HG03432 (cell line): ENCODE data around the gene COX8C.

Source experiments
- ATAC-seq: cut with Tn5 transposase; IDR thresholded peaks from one replicate; pipeline ENCODE4 v1.9.1; 2021; ENCODE audit warnings: mild to moderate bottlenecking, moderate library complexity; ENCODE audit not compliant: unreplicated experiment

Gene COX8C, protein sequence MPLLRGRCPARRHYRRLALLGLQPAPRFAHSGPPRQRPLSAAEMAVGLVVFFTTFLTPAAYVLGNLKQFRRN

DNA sequence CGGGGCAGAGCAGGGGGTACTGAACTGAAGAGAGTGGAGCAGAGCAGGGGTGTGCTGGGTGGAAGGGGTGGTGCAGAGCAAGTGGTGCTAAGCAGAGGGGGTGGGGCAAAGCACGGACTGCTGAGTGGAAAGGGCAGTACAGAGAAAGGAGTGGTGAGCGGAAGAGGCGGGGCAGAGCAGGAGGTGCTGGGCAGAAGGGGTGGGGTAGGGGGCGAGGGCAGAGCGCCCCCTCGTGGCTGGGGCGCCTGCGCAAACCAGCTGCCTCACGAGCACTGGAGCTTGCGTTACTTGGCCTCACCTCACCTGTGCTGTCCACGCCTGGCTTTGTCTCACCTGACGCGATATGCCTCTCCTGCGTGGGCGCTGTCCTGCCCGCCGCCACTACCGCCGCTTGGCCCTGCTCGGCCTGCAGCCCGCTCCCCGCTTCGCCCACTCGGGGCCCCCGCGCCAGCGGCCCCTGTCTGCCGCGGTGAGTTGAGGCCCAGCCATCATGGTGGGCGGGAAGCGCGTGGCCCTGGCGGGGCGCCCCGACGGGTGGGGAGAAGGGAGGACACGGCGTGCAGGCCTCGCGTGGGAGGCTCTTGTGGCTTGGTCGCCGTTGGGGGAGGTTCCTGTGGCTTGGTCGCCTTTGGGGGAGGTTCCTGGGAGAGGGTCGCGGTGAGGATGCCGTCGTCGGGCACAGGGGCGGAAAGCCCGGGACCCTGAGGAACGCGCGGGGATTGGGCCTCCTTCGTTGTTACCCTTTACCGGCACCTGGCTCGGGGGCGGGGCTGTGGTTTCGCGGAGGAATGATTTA is at the start of gene COX8C:
Gene COX8C (plus strand): TSS at position 257 of the 796 bp plus-strand sequence. CDS start 87 bp downstream, at position 344.
- no peak for ATAC-seq

DNA sequence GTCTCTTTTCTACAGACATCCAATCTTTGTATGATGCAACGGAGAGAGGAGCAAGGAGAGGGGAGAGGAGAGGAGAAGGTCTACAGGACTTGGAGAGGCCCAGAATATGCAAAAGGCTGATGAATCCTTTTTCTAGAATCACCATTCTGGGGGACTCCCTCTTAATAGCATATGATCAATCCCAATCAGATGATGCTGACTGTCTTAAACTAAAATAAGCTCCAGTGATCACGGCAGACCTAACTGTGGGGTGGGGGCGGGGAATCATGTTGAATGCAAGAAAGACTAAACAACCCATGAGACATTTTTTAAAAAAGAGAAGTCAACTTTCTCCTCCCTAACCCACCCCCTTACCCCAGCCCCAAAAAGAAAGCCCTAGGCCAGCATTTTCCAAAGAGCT is 47.6 kb upstream of the COX8C start:
- no peak for ATAC-seq

DNA sequence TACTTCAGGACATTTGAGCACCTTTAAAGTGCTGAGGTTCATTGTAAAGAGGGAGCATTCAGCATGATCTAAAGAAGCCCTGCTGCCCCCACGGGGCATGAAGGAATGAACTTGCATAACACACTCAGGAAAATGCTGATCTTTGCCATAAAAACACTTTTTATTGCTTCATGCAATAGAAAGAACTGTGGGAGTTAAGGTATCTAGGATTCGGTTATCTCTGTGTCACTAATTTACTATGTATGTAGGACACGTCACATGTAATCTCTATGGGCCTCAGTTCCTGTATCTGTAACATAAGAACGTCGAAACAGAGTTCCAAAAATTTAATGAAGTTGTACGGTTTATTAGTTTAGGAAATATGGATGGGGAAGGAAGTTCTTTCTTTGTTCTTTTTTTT is 47.1 kb upstream of the COX8C start:
- ATAC-seq: no peak

DNA sequence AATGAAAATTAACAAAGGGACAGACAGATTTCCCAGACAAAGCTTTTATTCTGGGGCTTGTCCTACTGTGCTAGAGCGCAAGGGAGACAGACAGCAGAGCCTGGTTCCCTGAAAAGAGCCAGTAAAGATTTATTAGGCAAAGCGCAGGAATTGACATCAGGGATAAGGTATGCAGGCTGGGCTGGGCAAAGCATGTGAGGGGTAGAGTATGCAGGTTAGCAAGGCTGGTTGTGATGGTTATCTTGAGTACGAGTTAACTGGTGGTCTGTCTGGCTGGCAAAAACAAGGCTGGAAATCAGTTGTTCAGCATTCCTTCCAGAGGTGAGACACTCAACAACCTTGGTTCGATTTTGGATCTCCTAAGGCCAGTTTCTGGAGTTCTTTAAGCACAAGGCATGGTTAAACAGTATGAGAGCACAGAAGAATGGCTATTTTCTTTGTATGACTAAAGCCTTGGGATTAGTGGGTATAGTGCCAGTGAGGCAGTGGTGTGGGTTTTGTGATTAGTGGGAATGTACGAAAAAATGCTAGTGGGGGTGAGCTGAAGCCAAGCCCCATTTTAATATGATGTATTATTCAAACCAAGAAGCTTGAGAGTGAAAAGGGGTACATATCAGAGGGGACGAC is 45.0 kb upstream of the COX8C start:
- no peak for ATAC-seq

DNA sequence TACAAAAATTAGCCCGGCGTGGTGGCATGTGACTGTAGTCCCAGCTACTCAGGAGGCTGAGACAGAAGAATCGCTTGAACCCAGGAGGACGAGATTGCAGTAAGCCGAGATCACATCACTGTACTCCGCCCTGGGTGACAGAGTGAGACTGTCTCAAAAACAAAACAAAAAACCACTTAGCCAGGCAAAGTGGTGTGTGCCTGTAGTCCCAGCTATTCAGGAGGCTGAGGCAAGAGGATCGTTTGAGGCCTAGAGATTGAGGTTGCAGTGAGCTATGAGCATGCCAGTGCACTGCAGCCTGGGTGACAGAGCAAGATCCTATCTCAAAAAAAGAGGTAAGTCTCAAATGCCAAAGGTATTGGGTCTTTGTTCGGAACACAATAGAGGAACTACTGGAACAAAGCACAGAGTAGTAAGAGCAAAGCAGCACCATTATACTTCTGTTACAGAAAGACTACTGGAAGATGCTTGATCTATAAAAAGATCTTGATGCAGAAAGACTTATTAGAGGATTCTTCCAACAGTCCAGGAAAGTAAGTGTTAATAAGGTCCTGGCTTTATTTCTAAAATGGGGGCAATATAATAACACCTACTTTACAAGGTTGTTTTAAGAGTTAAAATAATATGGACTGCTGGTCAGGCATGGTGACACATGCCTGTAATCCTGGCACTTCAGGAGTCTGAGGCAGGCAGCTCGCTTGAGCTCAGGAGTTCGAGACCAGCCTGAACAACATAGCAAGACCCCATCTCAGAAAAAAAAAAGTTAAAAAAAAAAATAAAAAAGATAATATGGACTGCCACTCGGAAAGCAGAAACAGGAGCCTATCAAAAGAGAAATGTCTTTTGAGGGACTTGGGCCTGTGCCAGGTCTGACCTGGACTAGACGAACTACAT is 44.0 kb upstream of the COX8C start:
- ATAC-seq: no peak

DNA sequence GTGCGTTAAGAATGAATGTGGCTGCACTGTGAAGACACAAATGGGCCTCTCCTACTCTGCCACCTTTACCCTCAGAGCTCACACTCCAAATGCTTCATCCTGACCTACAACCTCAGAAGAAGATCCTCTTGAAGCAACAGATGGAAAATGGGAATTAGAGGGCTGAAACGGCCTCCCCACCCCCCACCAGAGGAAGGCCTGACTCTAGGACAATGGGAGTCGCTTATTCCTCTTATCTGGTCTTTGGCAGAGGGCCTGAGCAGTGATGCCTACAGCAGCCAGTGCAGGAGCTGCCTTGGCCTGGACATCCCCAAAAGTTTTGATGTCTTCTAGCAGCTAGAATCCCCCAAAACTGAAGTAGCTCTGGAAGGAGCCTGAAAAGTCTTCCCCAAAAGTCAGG is 43.3 kb upstream of the COX8C start:
- no peak for ATAC-seq

DNA sequence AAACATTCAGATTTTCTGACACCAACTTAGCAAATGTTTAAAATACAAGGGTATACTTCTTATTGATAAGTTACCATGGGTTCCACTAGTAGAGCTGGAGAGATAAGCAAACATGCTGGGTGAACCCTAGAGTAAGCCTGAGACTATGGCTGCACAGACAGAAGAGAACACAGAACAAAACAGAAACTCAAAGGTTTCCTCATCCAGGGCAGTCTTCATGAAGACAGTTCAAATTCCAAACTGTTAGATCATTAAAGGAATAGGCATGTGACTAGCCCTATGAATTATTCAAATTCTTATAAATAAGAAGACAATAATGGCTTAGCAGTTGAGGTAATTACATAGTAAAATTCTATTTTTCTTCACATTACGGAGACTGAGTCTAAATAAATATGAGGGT is 42.2 kb upstream of the COX8C start:
- no peak for ATAC-seq

DNA sequence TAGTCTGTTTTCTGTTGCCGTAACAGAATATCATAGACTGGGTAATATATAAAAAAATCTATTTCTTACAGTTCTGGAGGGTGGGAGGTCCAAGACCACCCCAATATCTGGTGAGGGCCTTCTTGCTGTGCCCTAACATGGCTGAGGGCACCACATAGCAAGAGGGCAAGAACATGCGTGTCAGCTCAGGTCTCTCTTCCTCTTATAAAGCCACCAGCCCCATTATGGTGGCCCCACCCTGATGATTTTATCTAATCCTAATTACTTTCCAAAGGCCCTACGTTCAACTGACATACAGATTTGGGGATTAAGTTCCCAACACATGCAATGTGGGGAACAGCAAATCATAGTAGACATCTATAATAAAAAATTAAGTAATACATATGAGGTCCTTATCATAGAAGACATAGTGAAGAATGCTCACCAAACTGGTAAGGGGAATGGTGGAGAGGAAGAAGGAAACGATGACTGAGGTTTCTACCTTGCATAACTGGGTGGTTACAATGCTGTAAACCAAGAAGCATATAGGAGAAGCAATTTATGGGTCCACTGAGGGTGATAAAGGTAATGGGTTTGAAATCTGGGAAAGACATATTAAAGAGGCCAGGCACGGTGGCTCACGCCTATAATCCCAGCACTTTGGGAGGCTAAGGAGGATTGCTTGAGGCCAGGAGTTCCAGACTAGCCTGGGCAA is 41.1 kb upstream of the COX8C start:
- ATAC-seq: no peak

DNA sequence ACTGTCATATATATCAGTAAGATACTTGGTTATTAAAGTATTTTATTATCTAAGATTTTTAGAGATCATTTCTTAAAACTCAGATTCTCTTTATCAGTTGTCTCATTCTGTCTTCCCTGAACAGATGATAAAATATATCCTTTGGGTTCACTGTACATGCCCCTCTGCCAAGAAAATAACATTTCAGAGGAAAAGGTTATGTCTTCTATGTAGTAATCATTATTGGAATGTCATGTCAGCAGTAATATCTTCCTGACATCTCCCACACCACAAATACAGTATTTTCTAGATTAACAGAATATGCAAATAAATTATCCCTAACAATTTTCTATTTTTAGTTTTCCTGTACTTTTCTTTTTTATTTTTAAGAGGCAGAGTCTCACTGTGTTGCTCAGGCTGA is 40.2 kb upstream of the COX8C start:
- no peak for ATAC-seq

DNA sequence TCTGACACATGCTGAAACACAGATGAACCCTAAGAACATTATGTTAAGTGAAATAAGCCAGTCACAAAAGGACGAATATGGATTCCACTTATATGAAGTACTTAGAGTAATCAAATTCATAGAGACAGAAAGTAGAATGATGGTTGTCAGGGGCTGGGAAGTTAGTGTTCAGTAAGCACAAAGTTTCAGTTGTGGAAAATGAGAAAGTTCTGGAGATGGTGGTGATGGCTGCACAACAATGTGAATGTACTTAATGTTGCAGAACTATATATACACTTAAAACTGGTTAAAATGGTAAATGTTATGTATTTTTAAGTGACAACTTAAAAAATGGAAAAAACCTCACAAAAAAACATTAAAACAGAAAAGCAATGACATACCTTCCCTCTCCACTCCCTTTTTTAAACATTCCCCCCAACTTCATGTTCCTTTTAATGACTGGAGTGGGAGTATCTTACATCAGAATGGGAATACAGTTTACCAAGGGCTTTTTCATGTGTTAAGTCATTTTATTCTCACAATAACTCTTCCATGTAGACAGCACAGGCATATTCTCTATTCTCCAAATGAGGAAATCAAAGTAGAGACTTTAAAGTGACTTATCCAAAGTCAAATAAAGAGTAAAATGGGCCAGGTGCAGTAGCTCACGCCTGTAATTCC is 38.2 kb upstream of the COX8C start:
- no peak for ATAC-seq

DNA sequence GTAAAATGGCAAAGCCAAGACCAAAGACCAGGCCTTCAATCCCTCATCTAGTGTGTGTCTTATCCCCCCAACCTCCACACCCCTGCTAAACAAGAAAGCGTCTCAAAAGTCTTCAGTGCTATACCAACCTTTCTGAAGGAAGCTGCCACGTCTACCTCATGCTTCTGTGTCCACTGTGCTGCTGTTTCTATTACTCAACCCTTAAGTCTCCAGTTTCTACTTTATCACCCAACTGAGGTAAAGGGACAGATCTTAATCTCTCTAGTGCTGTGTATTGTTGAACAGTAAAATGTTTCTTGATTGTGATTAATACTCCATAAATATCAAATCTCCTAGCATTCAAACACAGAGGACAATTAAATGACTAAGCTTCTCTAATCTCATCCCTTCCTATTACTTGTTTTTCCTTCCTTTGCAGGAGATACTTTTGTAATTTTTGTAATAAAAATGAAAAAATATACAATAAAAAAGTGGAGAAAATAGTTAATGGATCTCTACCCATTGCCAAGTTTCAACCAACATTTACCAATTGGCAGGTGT is 37.5 kb upstream of the COX8C start:
- ATAC-seq: no peak

DNA sequence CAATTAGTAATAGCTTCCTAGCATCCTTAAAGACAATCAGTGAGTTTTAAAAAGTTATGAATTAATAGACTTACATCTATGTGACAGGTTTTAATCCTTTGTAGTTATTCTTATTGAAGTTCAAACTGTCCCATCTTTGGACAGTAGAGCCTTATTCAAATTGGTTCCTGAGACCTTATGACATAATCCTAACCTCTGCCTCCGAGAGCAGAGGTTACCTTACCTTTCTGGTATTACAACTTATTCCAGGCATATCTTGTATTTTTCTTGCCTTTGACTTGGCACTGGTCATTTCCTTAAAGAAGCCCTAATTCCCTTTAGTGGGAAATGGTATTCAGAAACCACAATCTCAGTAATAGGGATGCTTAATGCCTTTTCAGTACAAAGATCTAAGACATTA is 35.9 kb upstream of the COX8C start:
- no peak for ATAC-seq

DNA sequence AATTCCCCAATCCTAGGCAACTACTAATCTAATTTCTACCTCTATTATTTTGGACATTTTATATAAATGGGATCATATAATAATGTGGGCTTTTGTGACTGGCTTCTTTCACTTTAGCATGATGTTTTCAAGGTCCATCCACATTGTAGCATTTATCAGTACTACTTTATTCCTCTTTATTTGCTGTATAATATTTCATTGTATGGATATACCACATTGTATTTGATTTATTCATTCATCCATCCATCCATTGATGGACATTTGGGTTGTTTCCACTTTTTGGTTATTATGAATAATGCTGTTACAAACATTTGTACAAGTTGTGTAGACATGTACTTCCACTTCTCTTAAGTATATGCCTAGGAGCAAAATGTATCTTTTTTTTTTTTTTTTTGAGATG is 31.4 kb upstream of the COX8C start:
- no peak for ATAC-seq

DNA sequence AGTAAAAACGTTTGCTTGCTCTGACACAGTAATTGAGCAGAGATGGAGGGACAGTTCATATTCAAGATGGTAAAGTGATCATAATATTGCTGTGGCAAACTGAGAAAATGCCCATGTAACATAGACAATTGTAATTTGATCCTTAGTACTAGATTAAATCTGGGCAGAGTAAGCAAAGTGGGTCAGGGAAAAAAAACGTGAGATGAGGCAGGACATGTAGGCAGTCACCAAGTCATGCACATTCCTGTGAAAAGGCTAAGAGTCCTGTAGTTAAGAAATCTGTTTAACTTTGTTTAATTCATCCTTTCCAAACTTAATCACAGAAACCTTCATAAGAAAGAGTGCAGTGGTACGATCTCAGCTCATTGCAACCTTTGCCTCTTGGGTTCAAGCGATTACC is 30.3 kb upstream of the COX8C start:
- ATAC-seq: no peak

DNA sequence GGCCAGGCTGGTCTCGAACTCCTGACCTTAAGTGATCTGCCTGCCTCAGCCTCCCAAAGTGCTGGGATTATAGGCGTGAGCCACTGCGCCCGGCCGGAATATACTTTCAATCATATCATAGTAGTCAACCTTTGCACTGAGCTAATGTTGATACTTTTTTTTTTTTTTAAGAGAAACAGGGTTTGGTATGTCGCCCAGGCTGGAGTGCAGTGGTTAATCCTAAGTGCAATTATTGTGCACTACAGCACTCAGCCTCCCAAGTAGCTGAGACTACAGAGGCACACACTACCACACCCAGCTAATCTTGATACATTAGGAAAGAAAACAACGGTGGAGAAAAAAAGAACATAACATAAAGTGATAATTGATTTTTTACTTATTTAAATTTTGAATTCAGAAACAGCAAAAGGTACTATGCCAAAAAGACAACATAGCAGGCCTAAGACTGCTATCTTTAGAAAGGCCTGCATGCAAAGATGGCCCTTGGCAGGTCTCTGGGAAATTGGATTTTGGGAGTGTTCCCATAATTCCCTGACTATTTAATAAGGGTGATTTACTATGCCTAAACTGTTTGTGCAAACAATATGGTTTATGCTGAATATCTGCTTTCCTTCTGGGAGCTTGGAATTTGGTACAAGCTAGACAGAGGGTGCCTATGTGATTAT is 29.6 kb upstream of the COX8C start:
- ATAC-seq: no peak

DNA sequence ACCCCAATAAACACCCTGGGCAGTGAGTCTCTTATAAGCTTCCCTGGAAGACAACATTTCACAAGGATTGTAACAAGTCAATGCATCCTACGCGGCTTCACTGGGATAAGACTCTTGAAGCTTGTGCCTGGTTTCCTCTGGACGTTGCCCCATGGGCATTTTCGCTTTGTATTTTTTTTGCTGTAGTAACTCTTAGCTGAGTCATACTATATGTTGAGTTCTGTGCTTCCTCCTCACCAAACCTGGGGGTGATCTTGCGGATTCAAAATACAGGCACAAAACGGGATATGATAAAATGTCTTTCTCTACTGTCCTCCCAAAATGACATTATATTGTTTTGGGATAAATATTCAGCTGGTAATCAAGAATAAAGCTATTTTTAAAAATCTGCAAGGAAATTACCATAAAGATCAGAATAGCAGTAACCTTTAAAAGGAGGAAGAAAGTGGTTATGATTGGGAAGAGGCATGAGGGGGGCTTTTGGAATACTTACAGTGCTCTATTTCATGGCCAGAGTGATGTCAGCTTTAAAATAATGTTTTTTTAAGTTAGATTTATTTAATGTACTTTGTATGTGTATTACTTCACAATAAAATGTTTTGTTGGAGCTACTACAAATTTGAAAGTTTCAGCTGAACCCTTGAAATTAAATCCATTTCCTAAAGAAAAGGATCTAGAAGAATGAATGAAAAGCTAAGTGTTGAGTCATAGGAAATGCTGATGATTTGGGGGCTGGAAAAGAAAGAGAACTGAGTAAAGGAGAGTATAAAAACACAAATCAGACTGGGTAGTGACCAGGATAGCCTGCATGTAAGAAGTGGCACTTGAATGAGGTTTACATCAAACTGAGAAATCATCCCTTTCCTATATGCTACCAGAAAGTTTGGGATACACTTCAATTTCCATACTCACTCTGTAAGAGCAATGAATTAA is 28.8 kb upstream of the COX8C start:
- no peak for ATAC-seq

DNA sequence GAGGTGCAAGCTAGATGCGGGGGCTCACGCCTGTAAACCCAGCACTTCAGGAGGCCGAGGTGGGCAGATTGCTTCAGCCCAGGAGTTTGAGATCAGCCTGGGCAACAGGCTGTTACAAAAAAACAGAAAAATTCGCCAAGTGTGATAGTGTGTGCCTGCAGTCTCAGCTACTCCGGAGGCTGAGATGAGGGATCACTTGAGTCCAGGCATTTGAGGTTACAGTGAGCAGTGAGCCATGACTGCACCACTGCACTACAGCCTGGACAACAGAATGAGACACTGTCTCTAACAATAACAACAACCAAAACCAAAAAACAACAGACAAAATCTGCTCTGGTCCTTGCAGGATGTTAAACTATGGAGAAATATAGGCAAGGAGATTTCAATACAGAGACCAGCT is 28.1 kb upstream of the COX8C start:
- ATAC-seq: peak; percentile 56

DNA sequence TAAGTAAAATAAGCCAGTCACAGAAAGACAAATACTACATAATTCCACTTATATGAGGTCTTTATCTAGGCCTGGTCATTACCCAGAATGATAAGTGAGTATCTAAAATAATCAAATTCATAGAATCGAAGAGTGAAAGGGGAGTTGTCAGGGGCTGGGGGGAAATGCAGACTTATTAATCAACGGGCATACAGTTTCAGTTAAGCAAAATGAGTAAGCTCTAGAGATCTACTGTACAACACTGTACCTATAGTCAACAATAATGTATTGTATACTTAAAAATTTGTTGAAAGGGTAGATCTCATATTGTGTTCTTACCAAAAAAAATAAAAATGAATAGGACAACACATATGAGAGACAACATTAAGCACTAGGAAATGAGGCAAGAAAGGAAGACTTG is 27.5 kb upstream of the COX8C start:
- ATAC-seq: peak; percentile 35
